GM13976 (cell line): ENCODE data around the gene OR2L13.

Source experiments
- DNase-seq: peaks from one replicate; pipeline ENCODE4 v3.0.0; 2012; ENCODE audit warnings: low spot score
- CTCF ChIP-seq: IDR thresholded peaks from 2 replicates; pipeline ENCODE4 v1.5.1; 2012; ENCODE audit warnings: borderline replicate concordance, mild to moderate bottlenecking; ENCODE audit not compliant: insufficient read depth; ENCODE audit errors: extremely low read depth, missing control alignments, control extremely low read depth
- in situ Hi-C: fragments of 300-500 bp; cut with MboI; formaldehyde crosslinking; loops from one replicate; pipeline ENCODE4 v1.12.0; 2022; ENCODE audit warnings: low sequenced_read_pairs, mixed read lengths, inconsistent platforms; ENCODE audit not compliant: unreplicated experiment

OR2L13 gene

DNA sequence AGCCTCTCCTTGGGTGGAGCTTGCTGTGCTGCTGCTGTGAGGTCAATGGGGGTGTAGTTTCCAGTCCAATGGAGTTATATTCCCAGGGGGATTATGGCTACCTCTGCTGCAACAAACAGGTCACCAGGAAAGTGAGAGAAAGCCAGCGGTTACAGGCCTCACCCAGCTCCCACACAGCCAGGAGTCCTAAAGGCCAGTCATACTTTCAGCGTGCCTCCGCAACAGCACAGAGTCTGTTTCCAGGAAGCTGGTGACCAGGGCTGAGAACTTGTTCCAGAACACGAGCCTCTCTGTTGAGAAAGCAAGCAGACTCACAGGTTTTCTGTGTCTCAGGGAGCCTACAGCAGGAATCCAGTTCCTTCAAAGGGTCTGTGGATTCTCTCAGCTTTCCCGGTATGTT lies 32.7 kb downstream of the OR2L13 start:
- in situ Hi-C loops, result no loop called here
- no peak for DNase-seq
- TF ChIP-seq CTCF, result no peak

GRCh38 chr1:248136811-248137210 lies 41.8 kb downstream of the OR2L13 start:
- no peak for DNase-seq
- no peak for TF ChIP-seq CTCF
- in situ Hi-C loops, result no loop called here

GRCh38 chr1:248140846-248141245 lies 45.9 kb downstream of the OR2L13 start:
- in situ Hi-C loops, result no loop called here
- no peak for DNase-seq
- no peak for TF ChIP-seq CTCF

GRCh38 chr1:248143311-248143710 lies 48.3 kb downstream of the OR2L13 start:
- DNase-seq, result no peak
- TF ChIP-seq CTCF, result no peak
- in situ Hi-C loops, result no loop called here

DNA sequence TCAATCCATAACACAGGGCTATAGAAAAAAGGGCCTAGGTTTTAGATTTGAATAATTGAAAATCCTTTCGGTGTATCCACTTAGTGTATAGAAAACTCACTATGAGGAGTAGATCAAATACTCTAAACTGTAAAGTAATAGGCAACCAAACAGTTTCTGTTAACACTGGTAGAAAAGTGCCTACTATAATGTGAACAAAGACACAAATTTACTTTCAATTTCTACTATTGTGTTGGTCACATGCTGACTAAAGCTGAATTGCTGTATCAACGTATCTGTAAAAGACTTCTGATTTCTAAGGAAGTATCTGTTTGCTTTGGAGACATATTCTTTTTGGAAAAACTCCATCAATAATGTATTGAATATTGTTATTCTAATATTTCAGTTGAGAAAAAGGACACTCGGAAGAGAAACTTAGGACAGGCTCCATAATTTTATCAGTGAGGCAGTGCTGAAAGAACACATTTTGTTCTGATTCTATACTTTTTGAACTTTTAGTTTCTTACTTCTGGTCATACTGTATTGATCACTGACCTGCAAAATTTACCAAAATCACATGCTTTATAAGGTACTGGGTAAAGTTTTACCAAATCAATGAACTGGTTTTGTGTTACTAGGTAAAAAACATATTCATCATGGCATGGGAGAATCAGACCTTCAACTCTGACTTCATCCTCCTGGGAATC lies 49.7 kb downstream of the OR2L13 start, which contains the start of gene OR2M5:
TSS of gene OR2M5 (plus strand) at position 636 of the 686 bp plus-strand sequence. CDS start at position 636, 0 bp downstream.
- no peak for DNase-seq
- in situ Hi-C loops, result no loop called here

More for the DNA sequence above, 49.7 kb downstream of the OR2L13 start, which contains the start of gene OR2M5:
- TF ChIP-seq CTCF, result no peak
